Stimulated activated CD4-positive, alpha-beta T cell treated with anti-CD3 and anti-CD28 coated beads, Interleukin-15, amount 100 ng/mL, for 1 hour (primary cell): ENCODE results near the gene AP3D1.
"Not testable (repeated sequence)": the region's sequence is repeated elsewhere in the genome, so short reads cannot be mapped to it uniquely, and the experiment has no call there.

Experiments used
- DNase-seq, 2 donors: peaks; one replicate each; pipeline ENCODE4 v3.0.0-alpha.2; 2020; ENCODE audit warnings: low read depth in 1 of 2, low spot score in 1 of 2

Gene AP3D1

GRCh38 chr19:2129486-2129885, 21.9 kb downstream of the AP3D1 start:
- DNase-seq, result no peak

- DNase-seq, result no peak
Measured at GRCh38 chr19:2129022-2129421, 22.3 kb downstream of the AP3D1 start.

GRCh38 chr19:2128252-2128651, 23.1 kb downstream of the AP3D1 start:
- DNase-seq, result not testable (repeated sequence)

- no peak for DNase-seq
Measured at GRCh38 chr19:2127758-2128157, 23.6 kb downstream of the AP3D1 start.

- DNase-seq, result no peak
Measured at GRCh38 chr19:2126879-2127518, 24.4 kb downstream of the AP3D1 start.

- DNase-seq, result no peak
Measured at GRCh38 chr19:2123682-2124387, 27.5 kb downstream of the AP3D1 start.

GRCh38 chr19:2122982-2123381, 28.4 kb downstream of the AP3D1 start:
- no peak for DNase-seq

GRCh38 chr19:2122251-2122650, 29.1 kb downstream of the AP3D1 start:
- no peak for DNase-seq

- no peak for DNase-seq
Measured at GRCh38 chr19:2121416-2122051, 29.8 kb downstream of the AP3D1 start.

GRCh38 chr19:2120821-2121220, 30.5 kb downstream of the AP3D1 start:
- DNase-seq, result no peak

GRCh38 chr19:2119921-2120785, 31.2 kb downstream of the AP3D1 start:
- DNase-seq, result no peak

- no peak for DNase-seq
Measured at GRCh38 chr19:2118438-2118837, 32.9 kb downstream of the AP3D1 start.

- DNase-seq, result no peak
Measured at GRCh38 chr19:2117215-2117960, 34.0 kb downstream of the AP3D1 start.

GRCh38 chr19:2116507-2116906, 34.9 kb downstream of the AP3D1 start:
- no peak for DNase-seq

- DNase-seq, result no peak
Measured at GRCh38 chr19:2115911-2116426, 35.4 kb downstream of the AP3D1 start.

GRCh38 chr19:2115324-2115723, 36.0 kb downstream of the AP3D1 start:
- DNase-seq, result no peak

GRCh38 chr19:2114821-2115220, 36.5 kb downstream of the AP3D1 start:
- no peak for DNase-seq

GRCh38 chr19:2114218-2114617, 37.1 kb downstream of the AP3D1 start:
- DNase-seq, result no peak

- no peak for DNase-seq
Measured at GRCh38 chr19:2113439-2114211, 37.7 kb downstream of the AP3D1 start.
